Mucosa of stomach (tissue), 1 donor: ENCODE measurements around the gene RNF151.
"Not testable (repeated sequence)": the region's sequence is repeated elsewhere in the genome, so short reads cannot be mapped to it uniquely, and the experiment has no call there.

Experiments used
- H3K27me3 ChIP-seq: one replicate; pipeline ENCODE4 v1.7.0; 2013; ENCODE audit warnings: mild to moderate bottlenecking, low read length; ENCODE audit not compliant: control insufficient read depth, insufficient read depth
- H3K36me3 ChIP-seq: one replicate; pipeline ENCODE4 v1.7.0; 2013; ENCODE audit warnings: low read length; ENCODE audit not compliant: control insufficient read depth, insufficient read depth
- H3K4me1 ChIP-seq: one replicate; pipeline ENCODE4 v1.7.0; 2013; ENCODE audit warnings: mild to moderate bottlenecking, low read length; ENCODE audit not compliant: control insufficient read depth, insufficient read depth
- H3K4me3 ChIP-seq: one replicate; pipeline ENCODE4 v1.7.0; 2013; ENCODE audit warnings: low read length
- H3K9ac ChIP-seq: one replicate; pipeline ENCODE4 v1.7.0; 2013; ENCODE audit warnings: mild to moderate bottlenecking, low read length, moderate library complexity
- H3K9me3 ChIP-seq: one replicate; pipeline ENCODE4 v1.7.0; 2013; ENCODE audit warnings: mild to moderate bottlenecking, low read length, moderate library complexity; ENCODE audit not compliant: control insufficient read depth
- donor health status: Pancreatic carcinoma.

The RNF151 gene

DNA sequence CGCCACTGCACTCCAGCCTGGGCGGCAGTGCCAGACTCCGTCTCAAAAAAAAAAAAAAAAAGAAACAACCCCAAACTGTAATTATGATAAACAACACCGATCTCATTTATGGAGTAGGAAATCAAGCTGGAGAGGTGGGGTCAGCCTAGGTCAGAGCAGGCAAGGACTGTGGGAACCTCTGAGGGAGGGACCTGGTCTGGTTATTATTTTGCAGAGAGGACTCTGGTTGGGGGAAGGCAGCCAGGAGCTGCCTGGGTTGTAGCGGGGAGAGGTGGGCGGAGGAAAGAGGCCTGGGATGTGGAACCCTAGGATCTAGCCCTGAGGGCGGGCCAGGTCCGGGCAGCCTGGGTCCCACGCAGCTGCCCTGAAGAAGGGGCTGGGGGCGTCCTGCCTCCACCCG lies 37.6 kb upstream of the RNF151 start:
- Histone ChIP-seq H3K9me3 (no peaks in the 10 kb centered on the region), H3K4me1 (no peaks in the 10 kb centered on the region), H3K4me3 (no peak overlapping the region), H3K36me3 (no peaks in the 10 kb centered on the region), H3K27me3 (peaks cover 6% of the 10 kb centered on the region), H3K9ac (peak overlapping the region; percentile 18)

DNA sequence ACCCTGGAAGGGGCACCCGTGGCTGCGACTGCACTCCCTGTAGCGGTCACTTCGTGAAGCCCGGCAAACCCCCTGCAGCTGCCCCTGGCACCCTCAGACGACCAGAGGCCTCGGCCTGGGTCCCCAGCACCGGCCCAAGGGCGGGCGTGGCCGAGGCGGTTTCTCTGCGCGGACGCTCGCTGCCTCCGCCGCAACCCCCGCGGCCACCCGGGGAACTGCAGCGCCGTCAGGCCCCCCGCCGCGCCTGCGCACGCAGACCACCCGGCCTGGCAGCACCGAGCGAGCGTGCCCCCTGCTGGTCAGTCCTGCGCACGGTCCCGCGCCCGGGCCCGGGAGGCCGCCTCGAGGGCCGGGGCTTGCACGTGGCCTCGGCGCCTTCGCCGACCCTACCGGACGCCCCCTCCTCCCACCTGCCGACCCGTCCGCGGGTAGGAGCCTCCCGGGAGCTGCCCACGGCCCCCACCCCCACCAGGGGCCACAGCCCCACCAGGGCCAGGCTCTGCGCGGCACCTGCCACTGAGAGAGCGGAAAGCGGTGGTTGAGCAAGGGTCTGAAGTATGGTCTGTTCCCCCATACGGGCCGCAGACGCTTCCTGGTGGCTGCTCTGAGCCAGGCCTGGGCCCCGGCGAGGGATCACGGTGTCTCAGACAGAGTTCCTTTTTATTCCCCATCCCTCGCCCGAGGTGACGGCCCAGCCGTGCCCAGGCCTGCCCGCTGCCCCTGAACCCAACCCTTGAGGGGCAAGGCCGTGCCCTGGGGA lies 36.9 kb upstream of the RNF151 start:
- Histone ChIP-seq H3K27me3 (peaks cover 3% of the 10 kb centered on the region), H3K9ac (peak overlapping the region; percentile 18), H3K4me1 (no peaks in the 10 kb centered on the region), H3K9me3 (no peaks in the 10 kb centered on the region), H3K36me3 (no peaks in the 10 kb centered on the region), H3K4me3 (no peak overlapping the region)

DNA sequence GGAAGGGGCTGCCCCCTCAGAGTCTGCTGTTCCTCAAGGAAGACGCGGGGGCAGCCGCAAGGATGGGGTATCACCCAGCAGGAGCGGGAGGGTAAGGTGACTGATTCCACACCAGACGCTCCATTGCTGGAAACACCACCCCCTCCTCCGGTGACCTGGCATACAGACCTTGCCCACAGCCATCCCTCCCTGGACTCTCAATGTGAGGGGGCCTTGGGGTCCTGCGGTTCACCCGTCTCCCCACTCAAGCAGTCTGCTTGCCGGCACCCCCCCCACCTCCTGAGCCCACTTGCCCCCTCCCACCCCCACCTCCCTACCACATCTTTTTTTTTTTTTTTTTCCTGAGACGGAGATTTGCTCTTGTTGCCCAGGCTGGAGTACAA lies 36.3 kb upstream of the RNF151 start:
- Histone ChIP-seq H3K9ac (no peak overlapping the region), H3K36me3 (no peaks in the 10 kb centered on the region), H3K4me3 (no peak overlapping the region), H3K9me3 (no peaks in the 10 kb centered on the region), H3K27me3 (peaks cover 3% of the 10 kb centered on the region), H3K4me1 (peaks cover 2% of the 10 kb centered on the region)

DNA sequence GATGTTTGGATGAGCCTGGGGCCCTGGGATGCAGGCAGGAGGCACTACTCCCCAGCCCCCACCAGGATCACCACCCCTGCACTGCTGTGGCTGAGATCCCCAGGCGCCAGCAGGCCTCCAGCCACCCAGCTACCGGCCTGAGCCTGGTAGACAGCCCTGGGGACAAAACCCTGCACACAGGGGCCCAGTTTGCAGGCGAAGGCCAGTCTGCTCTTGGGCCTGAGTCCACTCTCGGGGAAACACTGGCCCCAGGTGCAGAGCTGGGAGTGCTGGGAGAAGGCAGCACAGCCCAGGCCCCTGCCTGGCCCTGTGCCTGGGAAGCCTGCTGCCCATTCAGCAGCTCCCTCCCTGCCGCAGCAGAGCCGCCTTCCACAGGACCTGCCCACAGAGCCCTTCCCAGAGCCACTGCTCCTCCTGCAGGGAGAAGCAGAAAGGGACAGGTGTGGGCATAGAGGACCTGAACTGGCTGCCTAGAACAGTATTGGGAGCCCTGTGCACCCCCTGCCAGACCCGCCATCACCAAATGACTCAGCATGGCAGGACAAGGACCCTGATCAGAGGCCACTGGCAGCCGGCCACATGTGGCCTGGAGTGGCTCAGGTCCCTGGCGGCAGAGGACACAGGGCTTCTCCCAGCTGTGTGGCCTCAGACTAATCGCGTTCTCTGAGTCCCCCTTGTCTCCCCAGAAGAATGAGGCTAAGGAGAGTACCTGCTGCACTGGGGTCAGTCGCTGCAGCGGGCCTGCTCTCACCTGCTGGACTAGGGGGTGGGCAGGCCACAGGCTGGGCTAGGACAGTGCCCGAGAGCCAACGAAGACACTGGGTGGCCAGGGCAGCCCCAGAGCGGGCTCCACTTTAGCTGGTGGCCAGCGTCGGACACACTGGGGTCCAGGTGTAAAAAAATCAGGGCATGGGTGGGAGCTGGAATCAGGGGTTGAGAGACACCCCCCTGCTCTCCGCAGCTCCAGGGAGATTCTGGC lies 34.3 kb upstream of the RNF151 start:
- H3K4me1 ChIP-seq, result peaks cover 5% of the 10 kb centered on the region
- no peak overlapping the region for H3K4me3 ChIP-seq
- H3K9me3 ChIP-seq, result no peaks in the 10 kb centered on the region
- H3K36me3 ChIP-seq, result no peaks in the 10 kb centered on the region
- H3K9ac ChIP-seq, result no peak overlapping the region
- H3K27me3 ChIP-seq, result no peaks in the 10 kb centered on the region

DNA sequence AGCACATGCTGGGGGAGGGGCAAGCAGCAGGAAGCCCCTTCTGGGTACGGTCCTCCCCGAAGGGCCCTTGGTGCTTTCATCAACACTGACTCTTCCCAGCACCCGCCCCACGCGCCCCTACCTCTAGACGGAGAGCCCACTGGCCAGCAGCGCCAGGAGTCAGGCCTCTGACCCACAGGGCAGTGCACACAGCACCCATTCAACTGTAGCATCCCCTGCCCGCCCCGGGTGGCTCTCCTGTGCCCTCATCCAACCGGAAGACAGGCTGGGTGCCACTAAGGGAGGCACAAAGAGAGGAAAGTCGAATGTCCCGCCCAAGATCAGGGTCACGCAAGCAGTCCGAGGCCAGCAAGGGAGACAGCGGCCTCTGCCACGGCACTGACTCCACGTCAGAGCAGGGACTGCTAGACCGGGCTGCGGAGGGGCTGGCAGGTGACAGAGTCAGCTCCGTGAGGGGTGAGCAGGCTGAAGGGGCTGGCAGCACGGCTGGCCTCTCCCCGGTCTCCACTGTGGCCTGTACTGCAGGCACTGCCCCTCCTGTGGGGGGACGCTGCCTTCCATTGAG lies 33.5 kb upstream of the RNF151 start:
- H3K4me3 ChIP-seq, result no peak overlapping the region
- H3K4me1 ChIP-seq, result peaks cover 5% of the 10 kb centered on the region

DNA sequence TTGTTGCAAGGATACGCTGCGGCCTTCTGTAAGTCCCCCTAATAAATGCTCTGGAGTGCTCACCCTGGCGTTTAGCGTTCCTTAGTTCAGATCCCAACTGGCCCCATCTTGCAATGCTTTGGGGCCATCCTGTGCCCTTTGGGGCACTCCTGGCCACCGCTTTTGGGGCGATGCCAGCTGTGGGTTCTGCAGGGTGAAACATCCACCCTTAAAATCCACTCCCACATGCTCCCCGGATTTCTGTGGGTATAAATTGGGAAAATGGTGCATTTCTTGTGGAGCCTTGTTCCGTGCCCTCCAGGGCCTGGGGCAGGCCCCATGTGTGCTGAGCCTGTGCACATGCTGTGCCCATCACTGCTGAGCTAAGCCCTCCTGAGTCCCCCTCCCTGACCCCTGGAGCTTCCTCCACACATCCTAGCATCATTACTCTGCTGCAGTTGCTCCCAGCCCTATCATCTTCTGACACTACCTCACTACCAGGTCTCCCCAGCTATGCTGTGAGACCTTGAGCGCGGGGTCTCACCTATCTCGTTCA lies 29.6 kb upstream of the RNF151 start:
- no peak overlapping the region for H3K4me3 ChIP-seq
- no peaks in the 10 kb centered on the region for H3K9me3 ChIP-seq
- no peaks in the 10 kb centered on the region for H3K27me3 ChIP-seq
- H3K36me3 ChIP-seq, result no peaks in the 10 kb centered on the region
- H3K4me1 ChIP-seq, result peaks cover 13% of the 10 kb centered on the region
- no peak overlapping the region for H3K9ac ChIP-seq

More for the DNA sequence above, 33.5 kb upstream of the RNF151 start:
- H3K36me3 ChIP-seq, result no peaks in the 10 kb centered on the region
- no peak overlapping the region for H3K9ac ChIP-seq
- H3K9me3 ChIP-seq, result no peaks in the 10 kb centered on the region
- H3K27me3 ChIP-seq, result no peaks in the 10 kb centered on the region

DNA sequence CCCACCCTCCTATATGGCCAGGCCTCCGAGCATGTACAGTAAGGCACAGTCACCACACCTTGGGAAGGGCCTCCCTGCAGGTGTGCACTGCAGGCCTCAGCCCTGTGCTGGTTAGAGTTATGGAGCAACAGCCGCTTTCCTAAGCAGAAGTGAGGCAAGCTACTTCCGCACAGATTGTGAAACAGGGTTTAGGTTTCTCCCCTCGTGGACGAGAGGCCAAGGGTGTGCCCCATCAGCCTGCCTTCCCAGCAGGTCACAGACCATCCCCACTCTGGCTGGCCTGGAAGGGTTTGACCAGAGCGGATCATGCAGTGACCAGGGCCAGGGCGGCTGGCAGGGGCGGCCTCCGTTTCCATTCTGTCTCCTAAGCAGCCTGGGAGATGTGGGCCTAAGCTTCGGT lies 28.3 kb upstream of the RNF151 start:
- H3K9me3 ChIP-seq, result no peaks in the 10 kb centered on the region
- H3K36me3 ChIP-seq, result no peaks in the 10 kb centered on the region
- no peaks in the 10 kb centered on the region for H3K27me3 ChIP-seq
- H3K4me1 ChIP-seq, result peaks cover 20% of the 10 kb centered on the region
- H3K9ac ChIP-seq, result no peak overlapping the region
- H3K4me3 ChIP-seq, result no peak overlapping the region

DNA sequence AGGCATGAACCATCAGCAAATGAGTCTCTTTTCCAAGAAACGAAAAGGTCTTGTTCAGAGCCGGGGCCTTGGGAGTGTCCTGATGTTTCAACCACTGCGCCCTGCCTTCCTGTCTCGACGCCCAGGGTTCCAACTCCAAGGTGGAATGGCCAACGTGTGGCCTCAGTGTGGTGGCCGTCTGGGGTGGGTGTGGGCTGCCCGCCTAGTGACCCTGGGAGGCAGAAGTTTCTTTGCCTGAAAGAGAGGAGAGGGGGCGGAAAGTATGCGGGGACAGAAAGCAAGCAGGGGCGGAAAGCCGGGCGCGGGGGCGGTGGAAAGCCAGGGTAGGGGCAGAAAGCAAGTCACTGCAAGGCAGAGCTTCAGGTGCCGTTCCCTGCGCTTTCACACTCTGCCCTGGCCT lies 27.7 kb upstream of the RNF151 start:
- H3K4me1 ChIP-seq, result peaks cover 20% of the 10 kb centered on the region
- H3K27me3 ChIP-seq, result no peaks in the 10 kb centered on the region

DNA sequence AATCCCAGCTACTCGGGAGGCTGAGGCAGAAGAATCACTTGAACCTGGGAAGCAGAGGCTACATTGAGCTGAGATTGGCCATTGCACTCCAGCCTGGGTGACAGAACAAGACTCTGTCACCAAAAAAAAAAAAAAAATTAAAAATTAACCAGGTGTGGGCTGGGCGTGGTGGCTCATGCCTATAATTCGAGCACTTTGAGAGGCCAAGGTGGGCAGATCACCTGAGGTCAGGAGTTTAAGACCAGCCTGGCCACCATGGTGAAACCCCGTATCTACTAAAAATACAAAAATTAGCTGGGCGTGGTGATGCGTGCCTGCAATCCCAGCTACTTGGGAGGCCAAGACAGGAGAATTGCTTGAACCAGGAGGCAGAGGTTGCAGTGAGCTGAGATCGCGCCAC lies 26.8 kb upstream of the RNF151 start:
- not testable (repeated sequence) for H3K4me3 ChIP-seq, H3K9ac ChIP-seq, H3K27me3 ChIP-seq, H3K36me3 ChIP-seq, H3K9me3 ChIP-seq
- H3K4me1 ChIP-seq, result peaks cover 20% of the 10 kb centered on the region

More for the DNA sequence above, 27.7 kb upstream of the RNF151 start:
- Histone ChIP-seq H3K36me3 (no peaks in the 10 kb centered on the region), H3K9me3 (no peaks in the 10 kb centered on the region), H3K4me3 (no peak overlapping the region), H3K9ac (no peak overlapping the region)

DNA sequence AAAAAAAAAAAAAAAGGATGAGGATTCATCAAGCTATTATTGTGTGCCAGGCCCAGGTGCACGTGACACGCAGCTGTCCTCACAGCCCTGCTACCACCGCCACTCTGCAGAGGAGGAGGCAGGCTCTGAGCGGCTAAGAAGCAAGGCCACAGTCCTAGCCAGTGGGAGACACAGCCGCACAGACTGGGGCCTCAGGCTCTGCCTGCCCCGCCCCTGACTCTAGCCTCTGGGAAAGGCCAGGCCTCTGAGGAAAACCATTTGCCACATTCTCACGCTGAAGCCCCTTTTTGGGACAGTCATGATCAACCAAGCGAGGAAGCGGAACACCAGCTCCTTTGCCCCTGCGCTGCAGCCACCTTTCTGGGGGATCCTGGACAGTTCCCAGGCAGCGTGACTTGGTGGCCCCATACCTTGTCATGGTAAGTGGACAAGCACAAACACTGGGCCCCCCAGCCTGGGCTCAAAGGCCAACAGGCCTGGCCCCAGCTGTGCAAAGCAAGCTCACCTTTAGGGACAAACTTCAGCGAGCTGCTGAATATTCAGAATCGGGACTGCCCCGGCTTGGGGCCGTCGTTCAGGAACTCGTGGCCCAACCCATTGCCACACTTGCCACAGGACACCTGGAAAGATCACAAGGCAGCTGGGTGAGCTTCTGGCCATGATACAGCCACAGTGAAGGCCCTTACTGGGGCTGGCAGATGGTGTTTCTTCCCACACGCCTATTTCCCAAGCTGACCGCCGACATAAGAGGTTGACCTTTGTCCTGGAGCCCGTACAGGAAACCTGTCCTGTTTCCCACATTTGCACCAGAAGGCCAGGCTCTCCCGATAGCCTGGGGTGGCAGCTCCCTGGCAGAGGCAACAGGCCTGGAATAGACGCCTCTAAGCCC lies 26.1 kb upstream of the RNF151 start:
- Histone ChIP-seq H3K4me1 (peaks cover 16% of the 10 kb centered on the region), H3K9me3 (no peaks in the 10 kb centered on the region), H3K27me3 (no peaks in the 10 kb centered on the region), H3K9ac (no peak overlapping the region), H3K4me3 (no peak overlapping the region), H3K36me3 (no peaks in the 10 kb centered on the region)
